ENCODE results near the gene C16orf96. TPM values are rescaled to one million over a fixed set of nuclear protein-coding genes. Genes with fewer than 3 reads are reported as not detected.

Gene C16orf96
- total RNA-seq, 2 donors from 2014 or later: 0.52 TPM; not detected in 1

GRCh38 chr16:4574919-4575705 is 19.0 kb downstream of the C16orf96 start:
- no peak overlapping the region for H3K27ac ChIP-seq
- 44 to 82% methylated on average over 6 to 11 of the region's 11 CpGs for WGBS, 2 donors
- no peaks in the 10 kb centered on the region for H3K36me3 ChIP-seq (replicated peaks in 1 of 2; ENCODE audit: insufficient read depth in 1 of 2, low read depth in 2 of 2)
- no peaks in the 10 kb centered on the region for H3K9me3 ChIP-seq
- DNase-seq (peak; percentile 74 to 92 (median 85)), ATAC-seq (peak; percentile 86)
- no peak overlapping the region for H3K4me3 ChIP-seq
- no peaks in the 10 kb centered on the region for H3K27me3 ChIP-seq
- TF ChIP-seq POLR2A (IDR thresholded peaks at IDR 0.05) (no peak), CTCF (IDR thresholded peaks at IDR 0.05) (no peak)
- intact Hi-C loops (cut with DNase I): no loop called here
- H3K4me1 ChIP-seq: peaks cover 10% of the 10 kb centered on the region

- peaks cover 10% of the 10 kb centered on the region for H3K4me1 ChIP-seq
- no peaks in the 10 kb centered on the region for H3K9me3 ChIP-seq
- H3K27ac ChIP-seq: no peak overlapping the region
- no peaks in the 10 kb centered on the region for H3K36me3 ChIP-seq (replicated peaks in 1 of 2; ENCODE audit: insufficient read depth in 1 of 2, low read depth in 2 of 2)
- ATAC-seq (no peak), DNase-seq (no peak)
- no peak overlapping the region for H3K4me3 ChIP-seq
- WGBS, 2 donors: 96 to 97% methylated on average over 4 to 14 of the region's 15 CpGs
- TF ChIP-seq CTCF (IDR thresholded peaks at IDR 0.05): no peak
- TF ChIP-seq POLR2A (IDR thresholded peaks at IDR 0.05): no peak
- H3K27me3 ChIP-seq: no peaks in the 10 kb centered on the region
- intact Hi-C loops (cut with DNase I): no loop called here
Observed at GRCh38 chr16:4576008-4576407, 19.9 kb downstream of the C16orf96 start.

DNA sequence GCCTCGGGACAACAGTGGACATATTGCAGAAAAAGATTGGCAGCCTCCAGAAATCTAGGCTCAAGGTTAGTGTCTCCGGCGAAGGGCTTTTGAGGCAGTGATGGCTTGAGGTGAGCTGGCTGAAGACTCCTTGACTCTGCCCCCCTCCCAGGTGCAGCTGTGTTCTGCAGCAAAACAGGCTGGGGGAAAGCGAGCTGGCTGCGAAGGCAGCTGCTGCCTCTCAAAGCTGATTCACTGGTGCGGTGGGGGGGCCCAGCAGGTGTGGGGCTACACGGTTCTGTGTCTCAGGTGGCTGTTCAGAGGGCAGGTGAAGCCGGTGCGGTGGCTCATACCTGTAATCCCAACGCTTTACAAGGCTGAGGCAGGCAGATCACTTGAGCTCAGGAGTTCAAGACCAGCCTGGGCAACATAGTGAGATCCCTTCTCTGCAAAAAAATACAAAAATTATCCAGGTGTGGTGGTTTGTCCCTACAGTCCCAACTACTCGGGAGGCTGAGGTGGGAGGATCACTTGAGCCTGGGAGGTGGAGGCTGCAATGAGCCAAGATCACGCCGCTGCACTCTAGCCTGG is 22.9 kb downstream of the C16orf96 start:
- Histone ChIP-seq H3K9me3 (no peaks in the 10 kb centered on the region), H3K4me3 (no peak overlapping the region), H3K36me3 (replicated peaks in 1 of 2; ENCODE audit: insufficient read depth in 1 of 2, low read depth in 2 of 2) (no peaks in the 10 kb centered on the region), H3K27me3 (no peaks in the 10 kb centered on the region), H3K27ac (no peak overlapping the region), H3K4me1 (peaks cover 10% of the 10 kb centered on the region)
- TF ChIP-seq CTCF (IDR thresholded peaks at IDR 0.05): no peak
- no peak for TF ChIP-seq POLR2A (IDR thresholded peaks at IDR 0.05)
- 81 to 87% methylated on average over 12 to 13 of the region's 13 CpGs for WGBS, 2 donors
- ATAC-seq: no peak
- intact Hi-C loops (cut with DNase I): no loop called here
- DNase-seq: no peak

DNA sequence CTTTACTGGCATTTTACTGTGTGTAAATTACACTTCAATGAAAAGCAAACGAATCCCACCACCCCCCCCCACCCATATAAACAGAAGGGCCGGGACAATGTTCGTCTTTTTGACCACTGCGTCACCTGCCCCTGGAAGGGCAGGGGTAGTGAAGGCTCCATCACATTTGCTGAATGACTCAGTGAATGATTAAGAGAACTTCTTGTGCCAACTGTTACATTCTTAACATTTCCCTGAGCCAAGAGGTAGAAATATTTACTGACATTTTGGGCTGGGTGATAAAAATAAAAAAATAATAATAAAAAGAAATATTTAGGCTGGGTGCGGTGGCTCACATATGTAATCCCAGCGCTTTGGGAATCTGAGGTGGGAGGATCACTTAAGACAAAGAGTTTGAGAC is 24.1 kb downstream of the C16orf96 start:
- intact Hi-C loops (cut with DNase I): loop anchor here (10.0 kb wide), 1 partner anchor 65 kb away; no protein-coding TSS in a partner anchor
- no peaks in the 10 kb centered on the region for H3K36me3 ChIP-seq (replicated peaks in 1 of 2; ENCODE audit: insufficient read depth in 1 of 2, low read depth in 2 of 2)
- ATAC-seq (peak; percentile 76), DNase-seq (peak in 1 of 4 donors; percentile 33)
- 42 to 52% methylated on average over 6 of the region's 6 CpGs for WGBS, 2 donors
- peak overlapping the region in 1 of 4 donors; percentile 25 for H3K27ac ChIP-seq
- no peak overlapping the region for H3K4me3 ChIP-seq
- H3K9me3 ChIP-seq: no peaks in the 10 kb centered on the region
- TF ChIP-seq POLR2A (IDR thresholded peaks at IDR 0.05) (no peak), CTCF (IDR thresholded peaks at IDR 0.05) (no peak)
- H3K4me1 ChIP-seq: peaks cover 6% of the 10 kb centered on the region
- H3K27me3 ChIP-seq: no peaks in the 10 kb centered on the region

Measured in body of pancreas (tissue), 4 donors.